ENCODE results near the gene NFIL3.
"Not testable (repeated sequence)": the region's sequence is repeated elsewhere in the genome, so short reads cannot be mapped to it uniquely, and the experiment has no call there.

NFIL3 gene

DNA sequence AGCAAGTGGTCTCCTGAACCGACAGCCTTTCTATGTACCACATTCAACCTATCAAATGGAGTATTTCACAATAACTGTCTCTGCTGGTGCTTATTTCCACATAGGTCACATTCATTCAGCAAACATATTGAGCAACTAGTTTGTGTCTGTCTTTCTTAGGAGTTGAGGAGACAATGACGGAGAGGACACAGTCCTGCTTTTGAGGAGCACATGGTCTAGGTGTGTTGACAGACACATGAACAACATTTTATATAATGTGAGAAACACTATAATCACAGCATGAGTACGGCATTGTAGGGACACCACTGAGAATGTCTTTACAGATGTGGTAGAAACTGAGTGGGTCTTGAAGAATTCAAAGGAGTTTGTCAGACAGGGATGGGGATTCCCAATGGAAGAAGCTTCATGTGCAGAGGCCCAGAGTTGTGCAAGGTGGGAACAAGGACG is 28.5 kb downstream of the NFIL3 start:
- no peak for DNase-seq (ENCODE audit: low read depth in 2 of 2)

DNA sequence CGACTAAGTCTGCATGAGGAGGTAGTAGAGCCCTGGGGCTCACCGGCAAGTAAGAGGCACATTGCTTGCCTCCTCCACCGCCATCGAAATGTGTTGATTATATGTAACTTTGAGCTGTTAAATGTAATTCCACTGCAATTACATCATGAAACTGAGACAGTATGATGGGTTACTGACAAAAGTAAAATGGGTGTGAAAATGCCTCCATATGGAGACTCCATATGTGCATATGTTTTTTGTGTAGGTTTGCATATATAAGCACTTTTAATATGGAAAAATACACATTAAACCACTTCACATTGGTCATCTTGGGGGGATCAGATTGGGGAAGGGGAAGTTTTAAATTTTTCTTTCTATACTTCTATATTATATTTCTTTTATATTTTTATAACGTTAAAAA is 29.8 kb downstream of the NFIL3 start:
- no peak for DNase-seq (ENCODE audit: low read depth in 2 of 2)

DNA sequence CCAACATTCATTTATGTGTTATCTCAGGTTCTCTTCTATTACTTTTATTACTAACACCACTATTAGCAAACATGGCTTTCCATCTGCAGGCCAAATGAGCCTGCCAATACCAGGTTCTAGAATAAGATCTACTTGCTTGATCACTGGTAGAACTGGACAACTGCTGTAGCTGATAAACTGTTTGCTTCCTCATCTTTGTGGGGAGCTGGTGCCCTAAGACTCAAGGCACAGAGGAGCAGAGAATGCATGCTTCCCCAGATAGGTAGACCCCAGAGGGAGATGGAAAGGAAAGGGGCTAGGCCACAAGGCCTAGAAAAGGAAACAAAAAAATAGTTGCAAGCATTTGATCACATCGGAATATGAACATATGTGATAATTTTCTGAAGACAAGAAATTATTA is 31.2 kb downstream of the NFIL3 start:
- DNase-seq (ENCODE audit: low read depth in 2 of 2): no peak

DNA sequence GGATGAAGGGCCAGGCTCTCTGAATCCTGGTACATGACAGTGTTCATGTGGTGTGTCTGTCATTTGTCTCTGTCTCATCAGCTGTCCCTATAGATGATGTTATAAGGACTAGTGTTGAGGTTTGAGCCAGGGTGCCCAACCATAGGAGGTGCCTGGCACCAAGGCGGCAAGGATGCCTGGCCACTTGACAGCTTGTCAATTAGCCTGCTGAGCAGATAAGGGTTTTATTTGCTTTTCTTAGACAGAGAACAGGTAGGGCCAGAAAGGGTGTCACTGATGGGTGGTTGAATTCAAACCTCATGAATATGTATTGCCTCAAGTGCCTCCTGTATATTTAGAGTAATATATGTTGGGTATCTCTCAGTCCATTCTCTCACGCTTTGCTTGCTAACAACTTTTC is 31.8 kb downstream of the NFIL3 start:
- DNase-seq (ENCODE audit: low read depth in 2 of 2): no peak

DNA sequence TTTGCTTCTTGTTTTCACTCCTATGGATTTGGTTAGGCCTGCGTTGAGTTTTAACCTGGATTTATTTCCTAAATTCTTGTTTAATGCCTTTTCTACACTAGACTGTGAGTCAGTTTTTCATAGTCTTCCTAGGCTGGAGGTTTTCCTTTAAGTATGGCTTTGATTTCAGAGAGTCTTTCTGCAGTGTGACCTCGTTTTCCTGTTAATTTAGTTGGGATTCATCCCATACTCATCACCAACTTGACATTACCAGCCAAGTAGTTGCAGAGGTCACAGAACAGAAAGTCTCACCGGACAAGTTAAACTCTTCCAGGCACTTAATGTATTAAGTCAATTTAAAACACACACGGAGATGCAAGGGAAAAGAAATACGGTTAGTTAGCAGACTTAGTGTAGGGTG is 32.2 kb downstream of the NFIL3 start:
- no peak for DNase-seq (ENCODE audit: low read depth in 2 of 2)

DNA sequence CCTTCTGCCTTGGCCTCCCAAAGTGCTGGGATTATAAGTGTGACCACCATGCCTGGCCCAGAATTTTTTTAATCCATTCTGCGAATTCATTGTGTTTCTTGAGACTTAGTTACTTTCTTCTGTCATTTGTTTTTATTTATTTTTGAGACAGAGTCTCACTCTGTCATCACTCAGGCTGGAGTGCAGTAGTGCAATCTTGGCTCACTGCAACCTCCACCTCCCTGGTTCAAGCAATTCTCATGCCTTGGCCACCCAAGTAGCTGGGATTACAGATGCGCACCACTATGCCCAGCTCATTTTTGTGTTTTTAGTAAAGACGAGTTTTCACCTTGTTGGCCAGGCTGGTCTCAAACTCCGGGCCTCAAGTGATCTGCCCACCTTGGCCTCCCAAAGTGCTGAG is 33.9 kb downstream of the NFIL3 start:
- not testable (repeated sequence) for DNase-seq (ENCODE audit: low read depth in 2 of 2)

DNA sequence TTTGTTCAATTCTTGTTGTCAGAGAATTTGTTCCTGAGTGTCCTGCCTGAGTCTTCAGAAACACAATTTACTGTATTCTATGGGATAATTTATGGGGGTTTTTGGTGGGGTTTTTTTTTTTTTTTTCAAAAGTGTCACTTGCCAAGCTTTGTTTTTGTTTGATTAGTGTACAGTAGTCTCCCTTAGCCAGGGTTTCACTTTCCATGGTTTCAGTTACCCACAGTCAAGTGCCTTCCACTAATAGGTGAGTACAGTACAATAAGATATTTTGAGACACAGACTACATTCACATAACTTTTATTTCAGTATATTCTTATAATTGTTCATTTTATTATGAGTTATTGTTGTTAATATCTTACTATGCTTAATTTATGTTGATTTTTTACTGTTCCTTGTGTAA is 36.9 kb downstream of the NFIL3 start:
- no peak for DNase-seq (ENCODE audit: low read depth in 2 of 2)

DNA sequence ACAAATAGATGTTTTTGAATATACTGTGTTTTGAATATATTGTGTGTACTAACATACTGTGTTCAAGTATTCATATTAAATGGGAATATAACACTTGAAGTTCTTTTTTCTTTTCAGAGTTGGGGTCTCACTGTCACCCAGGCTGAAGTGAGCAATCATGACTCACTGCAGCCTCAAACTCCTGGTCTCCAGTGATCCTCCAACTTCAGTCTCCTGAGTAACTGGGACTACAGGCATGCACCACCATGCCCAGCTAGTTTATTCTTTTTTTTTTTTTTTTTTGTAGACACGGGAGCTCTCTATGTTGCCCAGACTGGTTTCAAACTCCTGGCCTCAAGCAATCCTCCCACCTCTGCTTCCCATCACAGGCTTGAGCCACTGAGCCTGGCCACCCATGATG is 38.7 kb downstream of the NFIL3 start:
- DNase-seq (ENCODE audit: low read depth in 2 of 2): no peak

DNA sequence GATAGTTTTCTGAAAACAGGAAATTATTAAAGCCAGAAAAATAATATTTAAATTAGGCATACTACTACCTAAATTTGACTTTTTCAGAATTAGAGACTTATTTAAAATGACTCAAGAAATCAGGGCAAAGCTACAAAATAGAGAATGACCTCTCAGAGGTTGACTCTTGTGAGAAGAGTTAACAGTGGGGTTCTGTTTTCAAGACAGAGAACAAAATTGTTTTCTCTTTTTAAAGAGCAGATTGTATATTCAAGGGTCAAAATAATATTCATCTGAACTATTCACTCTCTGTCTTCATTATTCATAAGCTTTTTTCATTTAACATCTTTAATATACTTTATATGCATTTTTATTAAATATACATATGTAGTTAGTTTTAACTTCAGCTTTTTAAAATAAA is 40.1 kb downstream of the NFIL3 start:
- DNase-seq (ENCODE audit: low read depth in 2 of 2): no peak

DNA sequence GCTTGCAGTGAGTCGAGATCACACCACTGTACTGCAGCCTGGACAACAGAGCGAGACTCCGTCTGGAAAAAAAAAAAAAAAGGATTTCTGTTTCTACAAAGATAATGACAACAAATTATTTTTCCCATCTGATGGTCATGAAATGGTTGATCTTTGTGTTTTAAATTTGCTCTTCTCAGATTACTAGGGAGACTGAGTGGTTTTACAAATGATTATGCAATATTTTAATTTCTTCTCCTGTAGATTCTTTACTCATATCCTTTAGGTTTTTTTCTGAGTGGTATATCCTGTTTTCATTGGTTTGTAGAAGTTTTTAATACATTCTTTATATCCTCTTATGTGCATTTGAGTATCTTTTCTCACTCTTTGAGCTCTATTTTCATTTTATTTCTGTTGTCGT is 41.3 kb downstream of the NFIL3 start:
- no peak for DNase-seq (ENCODE audit: low read depth in 2 of 2)

DNA sequence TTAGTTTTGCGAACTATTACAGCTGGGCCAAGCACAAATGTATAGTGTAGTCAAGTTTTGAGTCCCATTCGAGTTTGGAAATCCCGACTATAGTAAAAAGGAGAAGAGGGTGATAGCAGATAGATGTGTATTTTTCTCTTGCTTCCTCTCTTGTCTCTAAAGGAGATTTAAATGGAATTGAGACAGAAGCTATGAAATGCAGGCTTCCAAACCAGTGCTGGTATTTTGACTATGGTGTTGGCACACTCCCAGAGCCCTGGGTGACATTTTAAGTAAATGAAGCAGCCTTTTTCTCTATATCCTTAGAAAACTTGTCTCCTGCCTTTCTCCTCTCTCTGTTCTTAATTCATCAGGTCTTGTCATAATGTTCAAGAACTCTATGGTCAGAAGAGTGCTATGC is 44.2 kb downstream of the NFIL3 start:
- no peak for DNase-seq (ENCODE audit: low read depth in 2 of 2)

DNA sequence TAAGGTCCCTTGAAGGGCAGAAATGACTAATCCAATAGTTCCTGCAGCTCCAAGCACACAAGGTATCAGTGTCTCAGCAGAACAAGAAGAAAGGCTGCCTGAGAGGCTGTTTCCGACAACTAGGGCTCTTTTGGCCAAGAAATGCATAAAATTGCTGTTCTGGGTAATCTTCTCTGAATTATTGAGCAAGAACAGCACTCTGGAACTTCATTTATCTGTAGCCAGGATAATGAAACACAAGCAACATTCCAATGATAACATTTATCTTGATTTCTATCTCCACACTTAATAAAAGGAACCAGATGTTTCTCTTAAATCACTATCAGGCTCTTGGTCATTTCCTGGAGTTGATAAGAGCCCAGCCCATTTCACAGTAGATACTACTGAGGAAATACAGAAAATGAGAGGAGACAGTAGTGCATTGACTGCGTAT is 44.9 kb downstream of the NFIL3 start:
- DNase-seq (ENCODE audit: low read depth in 2 of 2): no peak

DNA sequence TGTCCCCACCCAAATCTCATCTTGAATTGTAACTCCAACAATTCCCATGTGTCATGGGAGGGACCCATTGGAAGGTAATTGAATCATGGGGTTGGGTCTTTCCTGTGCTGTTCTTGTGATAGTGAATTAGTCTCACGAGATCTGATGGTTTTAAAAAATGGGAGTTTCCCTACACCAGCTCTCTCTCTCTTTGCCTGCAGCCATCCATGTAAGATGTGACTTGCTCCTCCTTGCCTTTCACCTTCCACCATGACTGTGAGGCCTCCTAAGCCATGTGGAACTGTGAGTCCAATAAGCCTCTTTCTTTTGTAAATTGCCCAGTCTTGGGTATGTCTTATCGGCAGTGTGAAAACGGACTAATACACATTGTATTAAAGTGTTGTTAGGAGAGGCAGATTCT is 45.6 kb downstream of the NFIL3 start:
- not testable (repeated sequence) for DNase-seq (ENCODE audit: low read depth in 2 of 2)

DNA sequence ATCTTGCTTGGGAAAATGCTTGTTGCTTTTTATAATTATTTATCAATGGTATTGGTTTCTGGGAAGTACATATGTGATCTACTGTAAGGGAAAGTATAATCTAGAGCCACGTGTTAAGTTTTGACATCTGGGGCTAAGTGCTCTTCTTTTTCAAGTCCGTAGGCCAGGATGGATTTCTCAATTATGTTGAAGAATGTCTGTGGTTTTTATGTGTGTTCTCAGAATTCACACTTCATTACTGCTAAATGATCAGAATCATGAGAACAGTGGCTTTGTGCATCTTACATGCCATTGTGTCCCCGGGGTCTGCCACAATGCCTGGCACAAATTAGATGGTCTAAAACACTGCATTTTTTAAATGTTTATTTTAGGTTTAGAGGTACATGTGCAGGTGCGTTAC is 47.4 kb downstream of the NFIL3 start:
- DNase-seq (ENCODE audit: low read depth in 2 of 2): no peak

DNA sequence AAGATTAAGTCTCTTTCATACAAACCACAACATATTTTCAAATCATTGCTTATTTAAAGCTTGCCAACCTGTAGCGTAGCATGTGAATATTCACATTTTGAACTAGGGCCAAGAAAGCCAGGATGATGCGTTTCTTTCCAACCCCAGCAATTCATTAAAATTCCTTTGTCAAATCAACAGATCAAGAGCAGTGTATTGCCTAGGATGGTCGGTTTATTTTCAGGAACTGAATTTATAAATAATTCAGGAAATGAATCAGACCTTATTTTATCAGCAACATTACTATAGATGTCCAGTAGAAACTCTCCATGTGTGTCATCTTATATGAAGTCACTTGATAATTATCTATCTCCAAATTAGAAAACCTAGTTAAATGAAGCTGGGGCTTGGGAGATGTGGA is 48.7 kb downstream of the NFIL3 start:
- DNase-seq (ENCODE audit: low read depth in 2 of 2): no peak

DNA sequence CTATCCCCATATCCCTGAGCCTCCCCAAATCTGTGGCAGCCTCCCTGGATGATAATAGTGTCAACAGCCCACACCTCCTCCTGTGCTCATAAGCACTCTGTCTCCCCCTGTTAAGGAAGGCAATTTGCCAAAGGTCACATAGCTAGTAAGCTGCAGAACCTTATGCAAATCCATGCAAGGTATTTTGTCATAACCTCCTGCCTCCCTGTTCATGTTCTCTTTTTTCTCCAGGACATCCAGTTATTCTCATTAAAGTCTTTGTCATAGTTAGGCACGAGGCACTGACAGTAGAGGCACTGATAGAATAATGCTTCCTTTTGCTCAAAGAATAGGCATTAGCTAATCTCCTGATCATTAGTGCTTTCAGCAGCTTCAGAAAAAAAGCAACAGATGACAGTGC is 51.7 kb downstream of the NFIL3 start:
- no peak for DNase-seq (ENCODE audit: low read depth in 2 of 2)

DNA sequence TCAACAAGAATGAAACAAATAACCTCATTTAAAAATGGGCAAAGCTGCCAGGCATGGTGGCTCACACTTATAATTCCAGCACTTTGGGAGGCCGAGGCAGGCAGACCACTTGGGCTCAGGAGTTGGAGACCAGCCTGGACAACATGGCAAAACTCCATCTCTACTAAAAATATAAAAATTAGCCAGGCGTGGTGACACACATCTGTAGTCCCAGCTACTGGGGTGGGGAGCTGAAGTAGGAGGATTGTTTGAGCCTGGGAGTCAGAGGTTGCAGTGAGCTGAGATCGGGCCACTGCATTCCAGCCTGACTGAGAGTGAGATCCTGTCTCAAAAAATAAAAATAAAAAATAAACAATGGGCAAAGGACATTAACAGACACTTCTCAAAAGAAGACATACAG is 53.6 kb downstream of the NFIL3 start:
- not testable (repeated sequence) for DNase-seq (ENCODE audit: low read depth in 2 of 2)

DNA sequence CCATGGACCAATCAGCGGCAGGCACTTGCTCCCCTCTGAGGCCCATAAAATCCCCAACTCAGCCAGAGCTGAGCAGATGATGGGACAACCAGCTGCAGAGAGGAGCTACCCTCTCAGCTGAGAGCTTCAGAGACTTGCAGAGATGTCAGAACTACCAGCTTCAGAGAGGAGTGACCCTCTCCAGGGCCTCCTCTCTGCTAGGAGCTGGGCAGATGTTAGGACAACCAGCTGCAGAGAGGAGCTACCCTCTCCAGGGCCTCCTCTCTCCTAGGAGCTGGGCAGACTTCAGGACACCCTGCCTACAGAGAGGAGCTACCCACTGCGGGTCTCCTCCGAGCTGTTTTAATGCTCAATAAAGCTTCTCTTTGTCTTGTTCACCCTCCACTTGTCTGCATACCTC is 58.9 kb downstream of the NFIL3 start:
- DNase-seq (ENCODE audit: low read depth in 2 of 2): no peak

DNA sequence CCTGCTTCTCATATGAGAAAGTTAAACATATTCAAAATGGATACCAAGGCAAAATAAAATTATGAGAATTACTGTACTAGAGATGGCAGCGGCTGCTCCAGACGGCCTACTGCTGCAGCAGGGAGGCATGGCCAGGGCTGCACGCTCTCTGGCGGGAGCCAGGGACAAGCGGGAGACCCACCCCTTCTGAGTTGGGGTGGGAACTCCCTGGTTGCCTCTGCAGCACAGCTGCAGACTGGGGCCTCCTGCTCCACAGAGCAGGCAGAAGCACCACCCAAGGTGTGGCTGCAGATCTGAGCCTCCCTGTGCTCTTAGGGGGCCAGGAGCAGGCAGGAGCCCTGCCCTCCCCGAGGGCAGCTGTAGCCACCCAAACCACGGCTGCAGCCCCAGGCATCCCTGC is 59.6 kb downstream of the NFIL3 start:
- DNase-seq (ENCODE audit: low read depth in 2 of 2): no peak

DNA sequence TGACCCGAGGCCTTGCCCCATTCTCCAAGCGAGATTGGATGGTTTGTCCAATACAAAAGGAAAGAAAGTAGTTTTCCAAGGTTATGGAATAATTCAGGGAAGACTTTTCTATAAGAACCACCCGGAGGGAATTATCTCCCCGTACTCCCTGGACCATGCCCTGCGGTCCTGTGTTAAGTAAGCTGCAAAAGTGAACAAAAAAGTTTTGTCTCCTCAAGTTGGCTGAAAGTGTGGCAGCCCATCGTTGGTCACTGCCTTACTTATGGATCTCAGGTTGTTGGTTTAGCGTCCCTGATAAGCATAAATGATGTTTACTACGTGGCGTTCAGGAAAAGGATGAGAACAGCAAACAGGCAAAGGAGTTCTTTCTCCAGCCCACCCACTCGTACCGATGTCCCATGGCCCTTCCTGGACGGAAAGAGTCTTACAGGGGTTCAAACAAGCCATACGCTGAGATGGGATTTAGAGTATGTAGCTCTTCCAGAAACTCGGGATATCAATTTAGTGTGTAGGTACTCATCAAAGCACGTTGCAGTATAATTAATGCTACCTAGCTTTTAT is 61.5 kb downstream of the NFIL3 start:
- DNase-seq (ENCODE audit: low read depth in 2 of 2): no peak

DNA sequence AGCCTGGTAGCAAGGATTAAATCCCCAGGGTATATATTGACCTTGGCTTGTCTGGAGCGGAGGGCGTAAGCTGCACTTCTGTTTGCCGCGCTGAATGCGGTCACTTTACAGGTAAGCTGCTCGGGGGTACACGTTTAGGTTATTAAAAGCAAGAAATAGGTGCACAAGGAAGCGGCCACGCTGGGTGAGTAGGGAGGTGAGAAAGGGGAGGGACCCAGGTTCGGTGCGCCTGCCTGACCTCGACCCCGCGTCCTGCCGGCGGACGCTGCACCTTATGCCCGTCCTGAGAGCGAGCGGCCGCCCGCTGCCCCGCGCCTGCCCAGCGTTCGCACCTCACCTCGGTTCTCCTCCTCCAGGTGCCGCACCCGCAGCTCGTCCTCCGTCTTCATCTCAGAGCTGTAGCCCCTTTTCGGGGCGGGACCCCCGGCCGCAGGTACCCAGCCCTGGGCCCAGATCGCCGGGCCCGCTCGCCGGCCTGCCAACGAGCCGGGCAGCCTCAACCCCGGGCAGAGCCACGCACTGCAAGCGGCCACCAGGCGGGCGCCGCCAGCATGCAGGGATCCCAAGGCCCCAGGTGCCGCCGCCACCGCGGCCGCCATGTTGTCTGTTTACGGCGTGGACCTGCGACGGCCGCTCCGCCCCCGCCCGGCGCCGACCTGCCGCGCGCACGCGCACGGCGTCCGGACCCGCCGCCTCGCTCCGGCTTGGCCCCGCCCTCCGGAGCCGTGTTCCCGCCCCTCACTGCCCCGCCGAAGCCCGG is 62.2 kb downstream of the NFIL3 start, which contains the start of gene AUH:
AUH (minus strand) TSS at position 628 of the 760 bp plus-strand sequence; CDS start at position 599, 29 bp downstream.
- DNase-seq (ENCODE audit: low read depth in 2 of 2): peak; percentile 79 to 83

DNA sequence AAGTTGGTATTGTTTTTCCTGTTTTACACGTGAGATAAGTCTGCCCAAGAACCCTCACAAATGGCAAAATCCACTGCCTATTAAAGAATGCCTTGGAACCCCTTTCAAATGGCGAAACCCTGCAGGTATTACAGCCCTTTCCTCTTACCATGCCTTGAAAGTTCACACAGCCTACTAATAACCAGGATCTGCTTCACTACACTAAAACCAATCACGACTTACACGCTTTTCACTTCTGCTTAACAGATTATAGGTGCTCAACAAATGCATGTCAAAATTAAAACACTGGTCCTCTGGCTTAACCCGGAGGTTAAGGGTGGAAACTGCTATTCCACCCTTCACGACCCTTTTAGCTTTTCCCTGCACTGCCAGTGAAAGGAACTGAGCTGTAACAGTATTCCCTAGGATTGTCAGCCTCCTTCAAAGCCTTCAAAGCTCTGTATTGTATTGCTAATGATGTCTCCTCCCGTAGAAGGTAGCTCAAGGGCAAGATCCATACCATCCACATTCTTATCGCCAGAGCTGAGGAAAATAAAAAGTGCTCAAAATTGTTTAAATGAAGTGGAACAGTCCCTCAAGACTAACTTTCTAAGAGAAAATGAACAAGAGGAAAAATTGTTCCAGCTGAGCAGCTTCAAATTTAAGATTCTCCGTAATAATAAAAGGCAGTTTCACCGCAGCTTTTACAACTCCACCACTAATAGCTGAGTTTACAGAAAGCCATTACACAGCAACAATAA is 62.9 kb downstream of the NFIL3 start:
- DNase-seq (ENCODE audit: low read depth in 2 of 2): no peak

Data from stimulated activated CD8-positive, alpha-beta memory T cell treated with anti-CD3 and anti-CD28 coated beads, Interleukin-15, amount 100 ng/mL, for 48 hours (primary cell).